CD4-positive, alpha-beta T cell treated with Interleukin-17A for 1 hour (primary cell): ENCODE measurements around the gene AMPH.
"Not testable (repeated sequence)": the region's sequence is repeated elsewhere in the genome, so short reads cannot be mapped to it uniquely, and the experiment has no call there.

ENCODE experiments used
- DNase-seq: peaks from one replicate; pipeline ENCODE4 v3.0.0-alpha.2; 2020

Gene AMPH

DNA sequence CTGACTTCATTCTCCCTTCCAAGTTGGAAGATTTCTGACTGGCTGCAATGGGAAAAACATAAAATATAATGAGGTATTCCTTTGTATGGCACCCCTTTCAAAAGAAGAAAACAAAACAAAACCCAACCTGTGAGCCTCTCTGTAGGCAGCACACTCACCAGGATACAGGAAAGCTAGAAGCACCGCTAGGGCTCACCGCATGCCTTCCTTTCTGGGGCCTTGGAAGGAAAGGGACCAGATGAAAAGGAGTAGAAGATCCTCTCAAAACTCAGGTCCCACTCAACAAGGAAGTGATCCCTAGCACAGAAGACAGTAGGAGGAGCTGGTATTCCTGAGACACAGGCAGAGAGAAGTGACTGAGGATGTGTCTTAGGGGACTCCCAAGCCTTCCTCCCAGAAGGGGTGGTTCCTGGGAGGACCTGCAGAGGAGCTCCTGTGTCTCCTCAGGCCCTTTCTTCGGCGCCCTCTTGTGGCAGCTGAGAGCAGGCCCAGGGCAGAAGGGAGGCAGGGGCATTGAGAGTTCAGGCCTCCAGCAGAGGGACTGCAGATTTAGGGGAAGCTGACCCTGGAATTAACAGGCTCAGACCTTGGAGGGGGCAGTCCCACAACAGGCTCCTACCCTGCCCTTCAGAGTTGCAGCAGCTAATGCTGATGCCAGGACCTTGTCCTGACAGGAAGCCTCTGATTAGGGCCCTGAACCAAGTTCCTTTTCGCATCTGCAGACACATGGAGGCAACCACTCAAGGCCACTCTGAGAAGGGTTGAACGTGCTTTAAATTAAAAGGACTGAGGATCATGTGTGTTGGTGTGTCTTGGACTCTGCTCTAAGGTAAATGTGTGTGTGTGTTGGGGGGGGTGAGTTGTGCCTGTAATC is 285.6 kb downstream of the AMPH start:
- DNase-seq = peak; percentile 59

DNA sequence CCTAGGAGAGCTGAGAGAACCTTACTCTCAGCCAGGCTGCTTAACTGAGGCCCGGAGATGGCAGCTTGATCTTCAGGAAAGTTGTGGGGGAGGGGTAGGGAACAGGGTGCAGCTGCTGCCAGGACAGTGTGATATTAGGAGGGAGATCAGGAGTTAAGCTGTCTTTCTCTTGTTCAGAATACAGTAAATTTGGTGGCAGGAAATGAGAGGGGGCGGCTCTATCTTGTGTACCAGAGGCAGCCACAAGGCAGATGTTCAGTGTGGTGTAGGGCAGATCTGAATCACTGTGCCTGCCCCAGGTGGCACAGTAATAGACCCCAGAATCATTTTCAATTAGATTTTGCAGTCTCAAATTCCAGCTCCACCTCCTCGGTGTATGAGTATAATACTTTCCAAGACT is 286.4 kb downstream of the AMPH start:
- DNase-seq = peak; percentile 53

DNA sequence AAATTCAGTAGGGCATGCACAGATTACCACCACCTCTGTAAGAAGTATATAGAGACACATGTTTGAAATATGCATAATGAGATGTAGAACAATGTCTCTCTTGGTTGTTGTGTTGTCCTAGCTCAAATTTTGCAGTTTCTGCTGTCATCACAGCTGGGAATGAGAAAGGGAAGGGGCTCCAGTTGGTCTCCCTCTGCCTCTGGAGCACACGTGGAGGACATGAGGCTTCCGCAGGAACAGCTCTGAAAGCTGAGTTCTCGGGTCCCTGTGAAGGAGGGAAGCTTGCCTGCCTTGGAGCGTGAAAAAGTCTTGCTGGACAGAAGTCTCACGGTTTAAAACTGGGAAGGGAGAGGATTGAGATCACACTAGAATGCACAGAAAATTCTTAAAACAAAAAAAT is 289.0 kb downstream of the AMPH start:
- DNase-seq = not testable (repeated sequence)

GRCh38 chr7:38341172-38341705 is 289.9 kb downstream of the AMPH start:
- DNase-seq = not testable (repeated sequence)

DNA sequence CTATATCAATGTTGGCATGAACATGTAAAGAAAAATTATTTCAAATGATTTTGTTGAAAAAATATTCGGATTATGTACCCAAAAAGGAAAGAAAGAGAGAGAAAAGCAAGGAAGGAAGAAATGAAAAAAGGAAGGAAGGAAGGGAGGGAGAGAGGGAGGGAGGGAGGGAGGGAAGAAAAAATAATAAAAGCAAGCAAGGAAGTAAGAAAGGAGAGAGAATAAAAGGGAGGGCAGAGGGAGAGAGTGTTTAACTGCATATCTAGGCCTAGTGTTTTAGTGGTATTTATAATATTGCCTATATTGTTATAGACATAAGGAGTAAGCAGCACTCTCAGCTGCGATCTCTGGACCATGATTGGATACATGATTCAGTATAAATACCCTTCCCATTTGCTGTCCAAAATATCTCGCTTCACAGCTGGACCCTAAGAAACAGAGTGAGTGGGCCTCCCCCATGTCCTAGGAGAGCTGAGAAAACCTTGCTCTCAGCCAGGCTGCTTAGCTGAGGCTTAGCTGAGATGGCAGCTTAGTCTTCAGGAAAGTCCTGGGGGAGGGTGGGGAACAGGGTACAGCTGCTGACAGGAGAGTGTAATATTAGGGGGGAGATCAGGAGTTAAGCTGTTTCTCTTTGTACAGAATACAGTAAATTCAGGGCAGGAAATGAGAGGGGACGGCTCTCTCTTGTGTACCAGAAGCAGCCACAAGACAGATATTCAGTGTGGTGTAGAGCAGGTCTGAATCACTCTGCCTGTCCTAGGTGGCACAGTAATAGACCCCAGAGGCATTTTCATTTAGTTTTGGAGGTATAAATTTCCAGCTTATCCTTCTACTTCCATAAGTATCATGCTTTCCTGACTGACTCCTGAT is 291.0 kb downstream of the AMPH start:
- no peak for DNase-seq

- not testable (repeated sequence) for DNase-seq
These were observed 295.0 kb downstream of the AMPH start for GRCh38 chr7:38336148-38336515.

- DNase-seq = peak; percentile 87
These were observed 295.6 kb downstream of the AMPH start for GRCh38 chr7:38335492-38336147.

DNA sequence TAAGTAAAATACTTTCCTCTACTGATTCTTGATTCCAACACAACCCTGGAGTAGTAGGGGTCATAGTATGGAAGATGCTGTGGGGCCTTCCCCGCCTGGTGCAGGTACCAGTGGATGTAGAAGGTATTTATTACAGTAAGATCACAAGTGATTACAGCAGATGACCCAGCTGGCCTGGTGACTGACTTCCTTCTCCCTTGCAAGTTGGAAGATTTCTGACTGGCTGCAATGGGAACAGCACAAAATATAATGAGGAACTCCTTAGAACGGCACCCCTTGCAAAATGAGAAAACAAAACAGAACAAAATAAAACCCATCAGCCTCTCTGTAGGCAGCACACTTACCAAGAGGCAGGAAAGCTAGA is 296.1 kb downstream of the AMPH start:
- no peak for DNase-seq

GRCh38 chr7:38334163-38334562 is 297.0 kb downstream of the AMPH start:
- no peak for DNase-seq
